HAP-1 (cell line): ENCODE results near the gene VARS2.
"Not testable (repeated sequence)": the region's sequence is repeated elsewhere in the genome, so short reads cannot be mapped to it uniquely, and the experiment has no call there.

Experiments
- DNase-seq, 2 experiments: peaks; one replicate each; pipeline ENCODE4 v3.0.0-alpha.2; 2016 to 2020; ENCODE audit warnings: low spot score in 2 of 2
- H3K27me3 ChIP-seq: fragments of 250-450 bp; sonication (Bioruptor Pico); 2 replicates; pipeline ENCODE4 v1.5.1; 2020; ENCODE audit warnings: low read depth, mild to moderate bottlenecking, moderate library complexity
- H3K36me3 ChIP-seq: fragments of 250-450 bp; sonication (Bioruptor Pico); replicated peaks from 2 replicates; pipeline ENCODE4 v1.5.1; 2020; ENCODE audit warnings: mild to moderate bottlenecking
- H3K4me1 ChIP-seq: fragments of 250-450 bp; sonication (Bioruptor Pico); 2 replicates; pipeline ENCODE4 v1.5.1; 2020; ENCODE audit warnings: mild to moderate bottlenecking
- H3K4me3 ChIP-seq: fragments of 250-450 bp; sonication (Bioruptor Pico); 2 replicates; pipeline ENCODE4 v1.5.1; 2020; ENCODE audit warnings: mild to moderate bottlenecking, moderate library complexity
- H3K9me3 ChIP-seq: fragments of 250-450 bp; sonication (Bioruptor Pico); 2 replicates; pipeline ENCODE4 v1.5.1; 2020; ENCODE audit warnings: mild to moderate bottlenecking, moderate library complexity
- in situ Hi-C: fragments of 300-500 bp; cut with MboI; formaldehyde crosslinking; loops from 3 replicates; pipeline ENCODE4 v1.14.3; 2020; ENCODE audit warnings: low sequenced_read_pairs, inconsistent platforms, mixed read lengths

VARS2 gene

DNA sequence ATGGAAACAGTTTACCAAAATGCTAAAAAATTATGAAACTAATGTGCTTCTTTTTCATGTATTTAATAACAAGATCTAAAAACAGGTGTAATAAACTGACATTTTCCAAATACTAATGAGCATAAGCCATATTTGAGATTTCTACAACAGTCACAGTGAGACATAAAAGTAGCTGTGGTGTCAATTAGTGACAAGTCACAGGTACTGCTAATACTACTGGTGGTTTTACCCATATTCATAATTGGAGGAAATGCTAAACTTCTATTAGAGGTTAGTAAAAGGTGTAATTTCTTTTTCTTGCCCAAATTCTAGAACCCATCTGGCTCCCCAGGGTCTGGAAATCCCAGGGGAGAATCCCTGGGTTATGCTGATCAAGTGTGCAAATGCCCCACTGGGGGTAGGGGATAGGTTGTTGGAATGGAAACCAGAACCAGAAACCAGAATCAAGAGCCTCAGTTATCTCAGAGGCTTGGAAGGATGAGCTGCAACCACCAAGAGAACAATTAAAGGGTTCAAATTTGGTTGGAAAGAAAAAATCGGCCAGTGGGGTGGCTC is 13.1 kb upstream of the VARS2 start:
- Histone ChIP-seq H3K4me3 (no peak overlapping the region), H3K27me3 (no peaks in the 10 kb centered on the region), H3K9me3 (no peaks in the 10 kb centered on the region), H3K4me1 (no peaks in the 10 kb centered on the region), H3K36me3 (peaks cover 8% of the 10 kb centered on the region)
- no peak for DNase-seq
- in situ Hi-C loops, result no loop called here

DNA sequence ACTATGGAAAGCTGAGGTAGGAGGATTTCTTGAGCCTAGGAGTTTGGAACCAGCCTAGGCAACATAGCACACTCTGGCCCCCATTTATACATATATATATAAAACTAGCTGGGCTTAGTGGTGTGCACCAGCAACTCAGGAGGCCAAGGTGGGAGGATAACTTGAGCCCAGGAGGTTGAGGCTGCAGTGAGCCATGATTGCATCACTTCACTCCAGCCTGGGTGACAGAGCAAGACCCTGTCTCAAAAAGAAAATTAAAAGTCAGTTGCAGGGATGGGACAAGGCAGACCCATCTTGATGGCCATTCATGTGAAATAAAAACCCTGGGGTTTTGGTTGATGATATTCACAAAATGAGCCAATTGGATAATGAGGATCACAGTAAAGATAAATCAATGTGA is 12.6 kb upstream of the VARS2 start:
- in situ Hi-C loops, result no loop called here
- no peaks in the 10 kb centered on the region for H3K27me3 ChIP-seq
- DNase-seq, result no peak
- peaks cover 8% of the 10 kb centered on the region for H3K36me3 ChIP-seq
- H3K4me1 ChIP-seq, result no peaks in the 10 kb centered on the region
- H3K9me3 ChIP-seq, result no peaks in the 10 kb centered on the region
- H3K4me3 ChIP-seq, result no peak overlapping the region

DNA sequence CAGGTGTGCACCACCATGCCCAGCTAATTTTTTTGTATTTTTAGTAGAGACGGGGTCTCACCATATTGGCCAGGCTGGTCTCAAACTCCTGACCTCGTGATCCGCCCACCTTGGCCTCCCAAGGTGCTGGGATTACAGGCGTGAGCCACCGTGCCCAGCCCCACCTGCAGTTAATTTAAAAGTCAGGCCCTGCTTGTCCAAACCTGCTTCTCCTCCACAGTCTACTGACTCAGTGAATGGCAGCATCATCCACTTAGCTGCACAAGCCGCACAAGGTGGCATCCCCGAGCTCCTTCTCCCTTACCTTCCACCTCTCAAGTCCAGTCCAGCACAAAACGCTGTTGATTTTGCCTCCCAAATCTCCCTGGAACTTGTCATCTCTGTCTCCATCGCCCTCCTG is 11.8 kb upstream of the VARS2 start:
- DNase-seq, in situ Hi-C loops, H3K4me3 ChIP-seq, H3K4me1 ChIP-seq, H3K9me3 ChIP-seq, H3K27me3 ChIP-seq, H3K36me3 ChIP-seq: not testable (repeated sequence)

DNA sequence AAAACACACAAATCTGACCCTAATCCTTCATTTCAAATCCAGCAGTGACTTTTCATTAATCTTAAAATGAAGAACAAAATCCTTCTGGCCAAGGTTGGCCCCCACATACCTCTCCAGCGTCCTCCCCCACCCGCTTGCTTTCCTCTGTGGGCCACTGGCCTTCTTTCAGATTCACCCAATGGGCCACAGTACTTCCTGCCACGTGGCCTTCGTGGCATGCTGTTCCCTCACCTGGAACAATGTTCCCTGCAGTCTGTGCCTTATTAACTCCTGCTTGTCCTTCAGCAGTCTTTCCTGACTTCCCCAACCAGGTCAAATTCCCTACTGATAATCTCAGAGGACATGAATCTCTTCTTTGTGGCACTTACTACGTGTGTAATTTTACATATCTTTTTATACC is 11.3 kb upstream of the VARS2 start:
- Histone ChIP-seq H3K9me3 (no peaks in the 10 kb centered on the region), H3K4me3 (no peak overlapping the region), H3K36me3 (peaks cover 8% of the 10 kb centered on the region), H3K27me3 (no peaks in the 10 kb centered on the region), H3K4me1 (no peaks in the 10 kb centered on the region)
- in situ Hi-C loops, result no loop called here
- no peak for DNase-seq

DNA sequence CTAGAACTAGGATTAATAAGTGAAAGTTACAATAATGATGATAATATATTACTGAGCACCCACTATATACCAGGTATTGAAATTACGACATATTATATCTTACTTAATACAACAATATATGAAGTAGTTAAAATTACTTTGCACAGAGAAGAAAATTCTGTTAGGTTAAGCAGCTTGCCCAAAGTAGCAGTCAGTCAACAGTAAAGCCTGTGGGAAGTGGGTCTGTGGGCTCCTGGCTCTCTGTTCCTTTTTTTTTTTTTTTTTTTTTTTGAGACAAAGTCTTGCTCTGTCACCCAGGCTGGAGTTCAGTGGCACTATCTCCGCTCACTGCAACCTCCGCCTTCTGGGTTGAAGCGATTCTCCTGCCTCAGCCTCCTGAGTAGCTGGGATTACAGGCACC is 10.8 kb upstream of the VARS2 start:
- H3K4me3 ChIP-seq, result no peak overlapping the region
- no peaks in the 10 kb centered on the region for H3K9me3 ChIP-seq
- DNase-seq, result no peak
- in situ Hi-C loops, result no loop called here
- H3K27me3 ChIP-seq, result no peaks in the 10 kb centered on the region
- no peaks in the 10 kb centered on the region for H3K4me1 ChIP-seq
- peaks cover 7% of the 10 kb centered on the region for H3K36me3 ChIP-seq

DNA sequence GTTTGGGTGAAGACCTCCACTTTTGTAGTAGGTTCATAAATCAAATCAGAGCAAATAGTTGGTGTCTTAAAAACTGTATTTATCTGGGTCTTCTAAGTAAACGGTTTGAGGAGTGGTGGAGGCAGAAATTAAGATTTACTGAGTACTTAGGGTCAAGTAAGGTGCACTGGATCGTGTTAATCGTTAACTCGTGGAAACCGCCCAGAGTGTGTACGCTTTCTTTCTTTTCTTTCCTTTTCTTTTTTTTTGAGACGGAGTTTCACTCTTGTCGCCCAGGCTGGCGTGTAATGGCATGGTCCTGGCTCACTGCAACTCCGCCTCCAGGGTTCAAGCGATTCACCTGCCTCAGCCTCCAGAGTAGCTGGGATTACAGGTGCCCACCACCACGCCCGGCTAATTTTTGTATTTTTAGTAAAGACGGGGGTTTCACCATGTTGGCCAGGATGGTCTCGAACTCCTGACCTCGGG is 6.7 kb upstream of the VARS2 start:
- in situ Hi-C loops, H3K9me3 ChIP-seq, DNase-seq, H3K27me3 ChIP-seq, H3K4me1 ChIP-seq: not testable (repeated sequence)
- H3K4me3 ChIP-seq, result peak overlapping the region; percentile 86
- H3K36me3 ChIP-seq, result peaks cover 24% of the 10 kb centered on the region

DNA sequence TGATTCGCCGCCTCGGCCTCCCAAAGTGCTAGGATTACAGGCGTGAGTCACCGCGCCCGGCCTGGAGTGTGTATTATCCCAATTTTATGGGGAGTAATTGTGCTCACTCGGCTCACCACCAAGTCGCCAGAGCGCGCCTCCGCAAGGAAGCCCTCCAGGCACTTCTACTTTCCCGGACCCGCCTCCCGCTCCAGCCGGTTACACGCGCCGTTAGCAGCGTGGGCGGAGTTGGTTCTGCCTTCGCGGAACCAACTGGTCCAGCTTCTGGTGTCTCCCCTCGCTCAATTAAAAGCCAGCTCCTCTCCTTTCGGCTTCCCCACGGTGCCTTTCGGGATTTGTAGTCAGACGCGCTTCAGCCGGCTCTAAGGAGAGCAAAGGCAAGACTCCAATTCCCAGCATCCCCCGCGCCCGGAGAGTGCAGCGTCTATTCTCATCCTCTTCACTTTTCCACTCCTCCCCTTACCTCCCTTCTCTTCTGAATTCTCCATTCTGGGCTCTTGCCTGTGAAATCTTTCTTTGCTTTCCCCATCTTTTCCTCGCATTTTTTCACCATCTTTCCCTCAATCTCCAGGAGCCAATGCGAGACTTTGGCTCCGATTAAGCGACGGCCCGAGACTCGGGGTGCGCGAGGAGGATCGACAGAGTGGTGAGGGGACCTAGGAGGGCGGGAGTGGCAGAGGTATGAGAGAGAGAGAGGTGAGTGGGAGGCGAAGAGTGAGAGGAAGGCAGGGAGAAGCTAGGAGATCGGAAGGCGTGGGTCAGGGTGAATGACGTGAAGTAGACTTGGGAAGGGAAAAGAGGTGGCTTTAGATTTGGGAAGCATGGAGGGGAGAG is 6.1 kb upstream of the VARS2 start, which contains the start of gene GTF2H4:
TSS of gene GTF2H4 (plus strand) at position 450 of the 834 bp plus-strand sequence.
- Histone ChIP-seq H3K4me1 (peaks cover 4% of the 10 kb centered on the region; the same call in 1 of the 2 replicates), H3K9me3 (no peaks in the 10 kb centered on the region), H3K36me3 (peaks cover 25% of the 10 kb centered on the region), H3K27me3 (no peaks in the 10 kb centered on the region), H3K4me3 (peak within 1 kb of the TSS; percentile 86)
- peak; percentile 98 for DNase-seq
- in situ Hi-C loops, result no loop called here

DNA sequence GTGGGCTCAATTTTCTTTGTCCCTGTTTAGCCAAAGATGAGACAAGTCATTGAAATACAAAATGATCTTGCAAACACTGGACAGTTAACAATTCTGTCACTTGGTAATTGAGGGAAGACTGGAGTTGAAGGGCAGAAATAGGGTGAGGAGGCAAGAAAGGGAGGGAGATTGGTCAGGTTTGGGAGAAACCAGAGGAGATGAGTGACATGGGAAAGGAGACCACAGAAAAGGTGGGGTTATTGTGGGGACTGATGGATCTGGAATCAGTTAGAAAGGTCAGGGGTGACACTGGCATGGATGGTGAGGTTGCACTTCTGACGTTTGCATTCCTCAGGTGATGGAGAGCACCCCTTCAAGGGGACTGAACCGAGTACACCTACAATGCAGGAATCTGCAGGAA is 5.3 kb upstream of the VARS2 start:
- DNase-seq, result no peak
- peak overlapping the region; percentile 86 for H3K4me3 ChIP-seq
- in situ Hi-C loops, result no loop called here
- H3K4me1 ChIP-seq, result peaks cover 5% of the 10 kb centered on the region
- H3K36me3 ChIP-seq, result peaks cover 32% of the 10 kb centered on the region
- no peaks in the 10 kb centered on the region for H3K27me3 ChIP-seq
- H3K9me3 ChIP-seq, result no peaks in the 10 kb centered on the region

DNA sequence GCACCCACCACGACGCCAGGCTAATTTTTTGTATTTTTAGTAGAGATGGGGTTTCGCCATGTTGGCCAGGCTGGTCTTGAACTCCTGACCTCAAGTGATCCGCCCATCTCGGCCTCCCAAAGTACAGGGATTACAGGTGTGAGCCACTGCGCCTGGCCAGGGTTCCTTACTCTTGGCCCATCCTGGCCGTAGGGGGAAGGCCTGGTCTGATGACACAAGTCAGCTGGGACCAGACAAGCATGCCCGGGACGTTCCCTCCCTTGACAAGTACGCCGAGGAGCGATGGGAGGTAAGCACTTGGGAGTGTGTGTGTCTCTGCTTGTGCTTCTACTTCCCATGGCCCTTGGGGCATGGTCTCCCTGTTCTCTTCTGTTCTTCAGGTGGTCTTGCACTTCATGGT is 3.6 kb upstream of the VARS2 start:
- DNase-seq, in situ Hi-C loops: not testable (repeated sequence)
- peaks cover 18% of the 10 kb centered on the region for H3K4me1 ChIP-seq

DNA sequence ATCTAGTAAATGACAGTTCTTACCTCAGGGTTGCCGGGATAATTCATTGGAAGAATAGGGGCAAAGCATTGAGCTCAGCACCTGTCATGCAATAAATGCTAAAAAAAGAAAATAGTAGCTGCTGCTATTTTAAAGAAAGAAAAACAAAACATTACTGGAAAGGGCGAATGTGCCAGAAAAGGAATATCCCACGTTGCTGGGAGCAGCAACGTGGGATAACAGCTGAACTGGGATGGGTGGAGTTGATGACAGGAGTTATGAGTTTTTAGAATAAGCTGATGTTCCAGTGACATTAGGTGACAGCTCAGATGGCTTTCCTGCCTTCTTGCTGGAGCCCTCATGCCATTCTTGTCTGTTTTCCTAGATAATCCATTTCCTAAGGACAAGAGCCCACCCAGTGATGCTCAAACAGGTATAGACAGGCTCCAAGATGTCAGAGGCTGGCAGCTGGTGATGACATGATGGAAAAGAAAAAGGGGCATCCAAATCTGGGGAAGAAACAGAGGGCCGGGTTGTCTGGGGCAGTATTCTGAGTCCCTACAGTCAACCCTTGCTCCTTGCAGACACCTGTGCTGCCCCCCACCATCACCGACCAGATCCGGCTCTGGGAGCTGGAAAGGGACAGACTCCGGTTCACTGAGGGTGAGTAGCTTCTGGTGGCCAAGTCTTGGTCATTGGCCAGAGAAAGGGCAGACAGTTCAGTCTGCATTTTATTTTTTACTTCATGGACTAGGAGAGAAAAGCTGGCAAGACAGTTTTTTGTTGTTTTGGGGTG is 1.1 kb upstream of the VARS2 start:
- no peaks in the 10 kb centered on the region for H3K9me3 ChIP-seq
- H3K27me3 ChIP-seq, result no peaks in the 10 kb centered on the region
- peaks cover 58% of the 10 kb centered on the region for H3K36me3 ChIP-seq
- in situ Hi-C loops, result no loop called here
- H3K4me1 ChIP-seq, result peaks cover 24% of the 10 kb centered on the region
- no peak for DNase-seq
- no peak overlapping the region for H3K4me3 ChIP-seq

More for the DNA sequence above, 3.6 kb upstream of the VARS2 start:
- not testable (repeated sequence) for H3K9me3 ChIP-seq, H3K4me3 ChIP-seq, H3K27me3 ChIP-seq
- H3K36me3 ChIP-seq, result peaks cover 36% of the 10 kb centered on the region

DNA sequence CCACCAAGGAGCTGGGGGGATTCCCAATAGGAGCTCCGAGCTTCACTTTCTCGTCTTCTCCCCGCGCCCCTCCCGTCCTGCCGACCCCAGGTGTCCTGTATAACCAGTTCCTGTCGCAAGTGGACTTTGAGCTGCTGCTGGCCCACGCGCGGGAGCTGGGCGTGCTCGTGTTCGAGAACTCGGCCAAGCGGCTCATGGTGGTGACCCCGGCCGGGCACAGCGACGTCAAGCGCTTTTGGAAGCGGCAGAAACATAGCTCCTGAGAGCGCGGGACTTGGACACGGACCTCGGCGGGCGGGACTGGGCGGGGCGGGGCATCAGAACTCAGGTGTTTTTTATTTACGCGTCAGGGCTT is 340 bp upstream of the VARS2 start:
- peaks cover 65% of the 10 kb centered on the region for H3K36me3 ChIP-seq
- in situ Hi-C loops, result no loop called here
- peaks cover 23% of the 10 kb centered on the region for H3K4me1 ChIP-seq

DNA sequence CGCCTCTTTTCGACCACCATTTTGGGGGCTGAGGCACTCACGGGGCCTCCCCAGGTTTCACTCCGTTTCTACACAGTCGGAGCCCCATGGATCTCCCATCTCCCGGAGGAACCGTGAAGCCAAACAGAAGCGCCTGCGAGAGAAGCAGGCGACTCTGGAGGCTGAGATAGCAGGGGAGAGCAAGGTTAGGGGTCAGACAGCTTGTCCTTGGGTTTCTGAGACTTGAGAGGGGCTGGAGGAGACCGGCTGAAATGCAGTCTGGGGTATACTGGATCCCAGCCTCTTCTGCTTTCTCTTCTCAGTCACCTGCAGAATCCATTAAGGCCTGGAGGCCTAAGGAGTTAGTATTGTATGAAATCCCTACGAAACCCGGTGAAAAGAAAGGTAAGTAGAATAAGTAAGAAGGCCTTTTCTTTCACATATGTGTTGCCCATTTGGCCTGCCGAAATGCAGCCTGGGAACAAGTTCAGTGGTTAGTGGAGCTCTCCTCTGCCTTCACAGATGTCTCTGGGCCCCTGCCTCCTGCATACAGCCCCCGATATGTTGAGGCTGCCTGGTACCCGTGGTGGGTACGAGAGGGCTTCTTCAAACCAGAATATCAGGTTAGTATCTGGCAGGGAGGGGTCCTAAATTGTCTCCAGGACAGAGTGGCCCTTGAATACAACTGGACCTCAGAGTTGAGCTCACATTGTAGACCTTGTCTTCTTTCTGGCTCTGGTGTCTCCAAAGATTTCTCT is 984 bp downstream of the VARS2 start:
- in situ Hi-C loops, result loop anchor here (5.0 kb wide), 1 partner anchor 162 kb away; no protein-coding TSS in a partner anchor
- Histone ChIP-seq H3K36me3 (peaks cover 61% of the 10 kb centered on the region), H3K4me1 (peaks cover 20% of the 10 kb centered on the region), H3K9me3 (no peaks in the 10 kb centered on the region), H3K27me3 (no peaks in the 10 kb centered on the region), H3K4me3 (peak overlapping the region; percentile 43)
- no peak for DNase-seq

More for the DNA sequence above, 340 bp upstream of the VARS2 start:
- DNase-seq, result no peak
- Histone ChIP-seq H3K27me3 (no peaks in the 10 kb centered on the region), H3K9me3 (no peaks in the 10 kb centered on the region), H3K4me3 (peak overlapping the region; percentile 43; the same call in 1 of the 2 replicates)

DNA sequence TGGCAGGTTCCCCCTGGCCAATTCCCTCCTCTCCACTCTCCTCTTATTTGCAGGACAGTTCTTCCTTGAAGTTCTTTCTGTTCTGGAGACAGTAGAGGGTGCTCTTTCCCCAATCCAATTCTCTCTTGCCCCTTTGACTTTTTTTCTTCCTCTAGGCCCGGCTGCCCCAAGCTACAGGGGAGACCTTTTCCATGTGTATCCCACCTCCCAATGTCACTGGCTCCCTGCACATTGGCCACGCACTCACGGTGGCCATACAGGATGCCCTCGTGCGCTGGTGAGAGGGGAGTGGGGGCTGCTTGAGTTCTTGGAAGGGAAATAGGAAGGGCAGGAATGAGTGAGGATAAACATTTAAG is 1.5 kb downstream of the VARS2 start:
- H3K4me1 ChIP-seq, result peaks cover 20% of the 10 kb centered on the region
- no peaks in the 10 kb centered on the region for H3K9me3 ChIP-seq
- H3K36me3 ChIP-seq, result peaks cover 61% of the 10 kb centered on the region
- DNase-seq, result peak; percentile 55 to 75
- in situ Hi-C loops, result loop anchor here (5.0 kb wide), 1 partner anchor 162 kb away; no protein-coding TSS in a partner anchor
- H3K4me3 ChIP-seq, result no peak overlapping the region
- H3K27me3 ChIP-seq, result no peaks in the 10 kb centered on the region
